Neural cell (in vitro differentiated cells): ENCODE measurements around the gene AMBN. TPM values are rescaled to one million over a fixed set of nuclear protein-coding genes. Genes with fewer than 3 reads are reported as not detected.
A peak's percentile ranks its signal among the peaks of the same experiment; 100 is the strongest.

Source experiments
- H2AFZ ChIP-seq: fragments of 200-600, 300-800 bp; sonication (generic), shearing (Covaris generic); 2 replicates; pipeline ENCODE4 v1.6.0; 2014; ENCODE audit warnings: low read depth, mild to moderate bottlenecking, antibody characterized with exemption, low read length, moderate library complexity
- H3F3A ChIP-seq: fragments of 200-600 bp; shearing (Covaris generic); 2 replicates; pipeline ENCODE4 v1.6.1; 2016; ENCODE audit warnings: mild to moderate bottlenecking, moderate library complexity, mixed read lengths, antibody characterized with exemption, low read length; ENCODE audit not compliant: insufficient read depth, poor library complexity, severe bottlenecking
- H3K27ac ChIP-seq: fragments of 200-600, 300-800 bp; sonication (generic), shearing (Covaris generic); 2 replicates; pipeline ENCODE4 v1.5.1; 2014; ENCODE audit warnings: mild to moderate bottlenecking, low read length, moderate library complexity
- H3K27me3 ChIP-seq: fragments of 300-800, 200-600 bp; sonication (generic), shearing (Covaris generic); 2 replicates; pipeline ENCODE4 v1.6.0; 2014; ENCODE audit warnings: mild to moderate bottlenecking, low read depth, low read length, moderate library complexity; ENCODE audit not compliant: insufficient read depth
- H3K36me3 ChIP-seq: fragments of 300-800, 200-600 bp; sonication (generic), shearing (Covaris generic); 2 replicates; pipeline ENCODE4 v1.5.1; 2014; ENCODE audit warnings: mild to moderate bottlenecking, antibody characterized with exemption, low read length, moderate library complexity; ENCODE audit not compliant: insufficient read depth
- H3K4me2 ChIP-seq: fragments of 300-800, 200-600 bp; sonication (generic), shearing (Covaris generic); 2 replicates; pipeline ENCODE4 v1.6.0; 2014; ENCODE audit warnings: mild to moderate bottlenecking, low read length
- H3K4me3 ChIP-seq: fragments of 300-800, 200-600 bp; sonication (generic), shearing (Covaris generic); 2 replicates; pipeline ENCODE4 v1.5.1; 2014; ENCODE audit warnings: mild to moderate bottlenecking, low read length, moderate library complexity
- H3K79me2 ChIP-seq: fragments of 200-600 bp; shearing (Covaris generic); replicated peaks from 2 replicates; pipeline ENCODE4 v1.6.0; 2014; ENCODE audit warnings: mild to moderate bottlenecking, low read length, moderate library complexity; ENCODE audit not compliant: insufficient read depth
- H3K9ac ChIP-seq: fragments of 300-800, 200-600 bp; sonication (generic), shearing (Covaris generic); 2 replicates; pipeline ENCODE4 v1.6.1; 2016; ENCODE audit warnings: mild to moderate bottlenecking, low read length, mixed read lengths
- H3K9me2 ChIP-seq: fragments of 200-600 bp; shearing (Covaris generic); 2 replicates; pipeline ENCODE4 v1.6.1; 2016; ENCODE audit warnings: mild to moderate bottlenecking, low read length, mixed read lengths; ENCODE audit not compliant: insufficient read depth
- H3K9me3 ChIP-seq: fragments of 200-600, 300-800 bp; sonication (generic), shearing (Covaris generic); 2 replicates; pipeline ENCODE4 v1.6.1; 2016; ENCODE audit warnings: mild to moderate bottlenecking, mixed run types, low read length, moderate library complexity, mixed read lengths
- H4K20me1 ChIP-seq: fragments of 200-600 bp; shearing (Covaris generic); 2 replicates; pipeline ENCODE4 v1.6.1; 2016; ENCODE audit warnings: mild to moderate bottlenecking, mixed run types; ENCODE audit not compliant: insufficient read depth
- CTCF ChIP-seq: fragments of 450-650 bp; IDR thresholded peaks from 2 replicates; pipeline ENCODE4 v1.5.1; 2014; ENCODE audit warnings: antibody characterized with exemption, mild to moderate bottlenecking, moderate library complexity; ENCODE audit not compliant: poor library complexity, severe bottlenecking
- EP300 ChIP-seq: fragments of 450-650 bp; conservative IDR thresholded peaks from 2 replicates; pipeline ENCODE4 v1.6.1; 2014; ENCODE audit warnings: antibody characterized with exemption, mild to moderate bottlenecking, moderate library complexity; ENCODE audit not compliant: poor library complexity, severe bottlenecking
- EZH2 ChIP-seq: fragments of 200-600, 300-800 bp; shearing (Covaris generic), sonication (generic); IDR thresholded peaks from 2 replicates; pipeline ENCODE4 v1.6.1; 2014; ENCODE audit warnings: antibody characterized with exemption, low read length, borderline replicate concordance, mild to moderate bottlenecking; ENCODE audit not compliant: insufficient read depth, poor library complexity, severe bottlenecking
- MXI1 ChIP-seq: fragments of 450-650 bp; conservative IDR thresholded peaks from 2 replicates; pipeline ENCODE4 v1.6.1; 2014; ENCODE audit warnings: antibody characterized with exemption, mild to moderate bottlenecking; ENCODE audit not compliant: poor library complexity, severe bottlenecking
- POLR2AphosphoS5 ChIP-seq: IDR thresholded peaks from 2 replicates; pipeline ENCODE4 v1.6.1; 2012
- RAD21 ChIP-seq: fragments of 450-650 bp; conservative IDR thresholded peaks from 2 replicates; pipeline ENCODE4 v1.6.1; 2014; ENCODE audit warnings: antibody characterized with exemption, mild to moderate bottlenecking, moderate library complexity
- REST ChIP-seq: IDR thresholded peaks from 2 replicates; pipeline ENCODE4 v1.6.1; 2012; ENCODE audit warnings: borderline replicate concordance
- SMC3 ChIP-seq: fragments of 450-650 bp; conservative IDR thresholded peaks from 2 replicates; pipeline ENCODE4 v1.6.1; 2014; ENCODE audit warnings: antibody characterized with exemption, mild to moderate bottlenecking, moderate library complexity; ENCODE audit not compliant: poor library complexity
- TAF1 ChIP-seq: IDR thresholded peaks from 2 replicates; pipeline ENCODE4 v1.6.1; 2012; ENCODE audit warnings: low read depth
- polyA plus RNA-seq: library from polyadenylated mRNA; depleted of rRNA; stranded (reverse); fragments of >200 nt; gene quantifications from 2 replicates; pipeline ENCODE4 v1.2.3, GENCODE V29; 2014

The AMBN gene
- polyA plus RNA-seq, 1 donor from 2014 or later, result 1.2 TPM

- H3K9me3 ChIP-seq, result no peaks in the 10 kb centered on the region
- peak overlapping the region; percentile 48 for H3K4me3 ChIP-seq
- H3K4me2 ChIP-seq, result no peak overlapping the region
- H3K27me3 ChIP-seq, result no peaks in the 10 kb centered on the region
- no peaks in the 10 kb centered on the region for H3F3A ChIP-seq
- no peaks in the 10 kb centered on the region for H3K36me3 ChIP-seq
- no peak overlapping the region for H3K9ac ChIP-seq
- no peak overlapping the region for H2AFZ ChIP-seq
- H3K9me2 ChIP-seq, result no peaks in the 10 kb centered on the region
- H3K79me2 ChIP-seq, result no peaks in the 10 kb centered on the region
- TF ChIP-seq EP300 (no peak), EZH2 (no peak), TAF1 (no peak), POLR2AphosphoS5 (no peak)
- no peaks in the 10 kb centered on the region for H4K20me1 ChIP-seq
- H3K27ac ChIP-seq, result no peak overlapping the region
Observed at GRCh38 chr4:70614184-70614555, 22.1 kb downstream of the AMBN start.

DNA sequence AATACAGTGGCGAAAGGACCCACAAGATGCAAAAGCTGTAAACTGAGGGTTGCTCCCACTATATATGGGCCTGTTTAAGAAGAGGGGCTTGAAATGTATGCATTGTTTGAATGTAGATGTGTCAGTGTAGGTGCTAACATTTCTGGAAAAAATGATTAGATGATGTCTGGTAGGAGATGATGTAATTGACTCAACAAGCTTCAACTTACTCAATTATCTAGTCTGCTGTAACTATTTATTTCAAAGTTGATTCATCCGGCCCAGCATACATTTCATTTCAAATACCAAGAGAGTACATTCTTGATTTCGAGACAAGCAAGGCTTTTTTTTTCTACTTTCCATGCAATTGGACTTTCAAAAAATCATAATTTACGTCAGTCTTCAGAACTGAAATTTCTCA lies 27.2 kb downstream of the AMBN start:
- Histone ChIP-seq H3K4me3 (no peak overlapping the region), H3K9me2 (no peaks in the 10 kb centered on the region), H2AFZ (no peak overlapping the region), H3K36me3 (no peaks in the 10 kb centered on the region), H3K9me3 (no peaks in the 10 kb centered on the region), H3K79me2 (no peaks in the 10 kb centered on the region), H3K4me2 (no peak overlapping the region), H3K27ac (no peak overlapping the region), H3F3A (no peaks in the 10 kb centered on the region), H3K9ac (no peak overlapping the region), H3K27me3 (no peaks in the 10 kb centered on the region), H4K20me1 (no peaks in the 10 kb centered on the region)
- TF ChIP-seq EZH2, result no peak
- TF ChIP-seq POLR2AphosphoS5, result no peak
- no peak for TF ChIP-seq EP300
- no peak for TF ChIP-seq REST
- TF ChIP-seq MXI1, result no peak
- TF ChIP-seq TAF1, result no peak
- TF ChIP-seq CTCF, result no peak
- no peak for TF ChIP-seq SMC3
- TF ChIP-seq RAD21, result no peak

DNA sequence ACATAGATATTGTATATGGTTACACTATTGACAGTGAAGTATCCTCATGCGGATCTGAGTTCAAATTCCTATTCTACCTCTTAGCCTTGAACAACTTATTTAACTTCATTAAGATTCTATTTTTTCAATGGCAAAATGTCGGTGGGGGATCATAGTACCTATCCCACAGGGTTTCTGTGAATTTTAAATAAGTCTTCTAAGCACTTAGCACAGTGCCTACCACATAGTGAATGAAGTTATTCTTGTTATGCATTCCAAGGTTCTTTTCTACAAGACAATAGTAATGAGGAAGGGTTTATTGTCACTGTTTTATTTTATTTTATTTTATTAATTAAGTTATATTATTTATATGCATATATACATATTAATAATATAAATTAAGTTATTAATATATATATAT lies 27.7 kb downstream of the AMBN start:
- H2AFZ ChIP-seq, result no peak overlapping the region
- no peaks in the 10 kb centered on the region for H3F3A ChIP-seq
- no peak for TF ChIP-seq TAF1
- TF ChIP-seq RAD21, result no peak
- no peak for TF ChIP-seq EZH2
- no peak for TF ChIP-seq REST
- TF ChIP-seq MXI1, result no peak
- TF ChIP-seq EP300, result no peak
- no peak for TF ChIP-seq CTCF
- TF ChIP-seq SMC3, result no peak
- TF ChIP-seq POLR2AphosphoS5, result no peak
- H4K20me1 ChIP-seq, result no peaks in the 10 kb centered on the region
- H3K27me3 ChIP-seq, result no peaks in the 10 kb centered on the region
- H3K9me2 ChIP-seq, result no peaks in the 10 kb centered on the region
- no peak overlapping the region for H3K27ac ChIP-seq
- no peak overlapping the region for H3K4me3 ChIP-seq
- no peak overlapping the region for H3K4me2 ChIP-seq
- no peaks in the 10 kb centered on the region for H3K9me3 ChIP-seq
- H3K79me2 ChIP-seq, result no peaks in the 10 kb centered on the region
- no peaks in the 10 kb centered on the region for H3K36me3 ChIP-seq
- no peak overlapping the region for H3K9ac ChIP-seq
